HepG2 (cell line): ENCODE measurements around the gene GLG1. TPM values are rescaled to one million over a fixed set of nuclear protein-coding genes. Genes with fewer than 3 reads are reported as not detected.
A peak's percentile ranks its signal among the peaks of the same experiment; 100 is the strongest.

Source experiments
- ARID2 ChIP-seq: sonication (generic); formaldehyde crosslinking; IDR thresholded peaks from 2 replicates; pipeline ENCODE4 v1.8.1; 2022; ENCODE audit warnings: mild to moderate bottlenecking, missing genetic modification reagents, borderline replicate concordance
- ARID4A ChIP-seq: sonication (generic); formaldehyde crosslinking; IDR thresholded peaks from 2 replicates; pipeline ENCODE4 v1.5.0; 2020; ENCODE audit warnings: mild to moderate bottlenecking, missing genetic modification reagents, borderline replicate concordance
- KIAA2018 ChIP-seq: sonication (generic); formaldehyde crosslinking; IDR thresholded peaks from 2 replicates; pipeline ENCODE4 v1.5.0; 2020; ENCODE audit warnings: mild to moderate bottlenecking, missing genetic modification reagents, borderline replicate concordance
- NR0B2 ChIP-seq: sonication (generic); formaldehyde crosslinking; IDR thresholded peaks from 2 replicates; pipeline ENCODE4 v1.4.0; 2020; ENCODE audit warnings: mild to moderate bottlenecking, missing genetic modification reagents
- POGK ChIP-seq: sonication (generic); formaldehyde crosslinking; conservative IDR thresholded peaks from 2 replicates; pipeline ENCODE4 v1.8.0; 2022; ENCODE audit warnings: mild to moderate bottlenecking, moderate library complexity, missing genetic modification reagents
- SIX4 ChIP-seq: sonication (generic); formaldehyde crosslinking; IDR thresholded peaks from 2 replicates; pipeline ENCODE4 v1.4.0; 2020; ENCODE audit warnings: missing genetic modification reagents
- ZNF280D ChIP-seq: sonication (generic); formaldehyde crosslinking; IDR thresholded peaks from 2 replicates; pipeline ENCODE4 v1.5.1; 2020; ENCODE audit warnings: mild to moderate bottlenecking, missing genetic modification reagents
- polyA plus RNA-seq, 8 experiments: library from polyadenylated mRNA; depleted of rRNA in 3 of 8; stranded (reverse) in 7 of 8; unstranded in 1 of 8; fragments of >200 nt; fragmentation: Illumina TruSeq in 4 of 8; extraction: Trizol in 4 of 8; gene quantifications; 2 replicates each; pipeline versions ENCODE4 v1.2.1 to v1.2.3, GENCODE V29; 2011 to 2016; ENCODE audit warnings: low read depth in 4 of 8, missing spikeins in 1 of 8, mixed read lengths in 1 of 8; ENCODE audit not compliant: insufficient read depth in 1 of 8
- total RNA-seq, 5 experiments: library from RNA; depleted of rRNA; stranded (reverse); fragments of >200 nt; fragmentation: Illumina TruSeq; extraction: Trizol; gene quantifications; 2 replicates each; pipeline ENCODE4 v1.2.3, GENCODE V29; 2016; ENCODE audit warnings: low read depth in 1 of 5

GLG1 gene
- total and polyA plus RNA-seq, 2 of the 13 experiments (the other 11 are each of a cell fraction or from before 2014, with no cell fraction given): 87.7 to 141 TPM

GRCh38 chr16:74606521-74607309 lies at the start of gene GLG1 (continued):
- TF ChIP-seq ARID4A (peak; percentile 97), KIAA2018 (CRISPR knock-in tag) (0 out of 2 replicates have a peak, but pooled peaks have one; percentile 67), SIX4 (CRISPR knock-in tag) (peak; percentile 71), ZNF280D (peak; percentile 91; the same call in 1 of the 2 replicates), POGK (CRISPR knock-in tag) (peak; percentile 95), NR0B2 (CRISPR knock-in tag) (peak; percentile 70), ARID2 (peak; percentile 51)
